Camera-type eye (tissue), 1 donor: Measurements from ENCODE around the gene OR1Q1. TPM values are rescaled to one million over a fixed set of nuclear protein-coding genes. Genes with fewer than 3 reads are reported as not detected.

Experiments
- total RNA-seq: library from RNA; depleted of rRNA; stranded (reverse); fragments of >200 nt; gene quantifications from one replicate; pipeline ENCODE4 v1.2.3, GENCODE V29; 2014

OR1Q1 gene, protein sequence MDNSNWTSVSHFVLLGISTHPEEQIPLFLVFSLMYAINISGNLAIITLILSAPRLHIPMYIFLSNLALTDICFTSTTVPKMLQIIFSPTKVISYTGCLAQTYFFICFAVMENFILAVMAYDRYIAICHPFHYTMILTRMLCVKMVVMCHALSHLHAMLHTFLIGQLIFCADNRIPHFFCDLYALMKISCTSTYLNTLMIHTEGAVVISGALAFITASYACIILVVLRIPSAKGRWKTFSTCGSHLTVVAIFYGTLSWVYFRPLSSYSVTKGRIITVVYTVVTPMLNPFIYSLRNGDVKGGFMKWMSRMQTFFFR
- total RNA-seq: not detected

DNA sequence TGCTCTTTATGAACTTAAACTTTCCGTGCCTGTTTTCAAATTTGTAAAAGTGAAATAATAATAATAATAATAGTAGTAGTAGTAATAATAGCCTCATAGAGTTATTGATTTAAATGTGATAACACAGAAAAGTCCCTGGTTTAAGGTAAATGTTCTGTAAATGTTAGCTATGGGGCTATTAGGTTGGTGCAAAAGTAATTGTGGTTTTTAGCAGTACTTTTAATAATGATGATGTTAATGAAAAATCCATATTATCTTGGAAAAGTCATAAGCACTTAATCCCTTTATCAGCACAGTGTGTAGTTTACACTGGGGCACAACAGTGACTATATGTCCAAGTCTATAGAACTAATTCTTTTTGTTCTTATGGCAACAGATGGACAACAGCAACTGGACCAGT, at the start of gene OR1Q1:
Gene OR1Q1, plus strand, starts transcription at position 377 of the 400 bp plus-strand sequence. Its CDS starts 0 bp downstream, at position 377.

DNA sequence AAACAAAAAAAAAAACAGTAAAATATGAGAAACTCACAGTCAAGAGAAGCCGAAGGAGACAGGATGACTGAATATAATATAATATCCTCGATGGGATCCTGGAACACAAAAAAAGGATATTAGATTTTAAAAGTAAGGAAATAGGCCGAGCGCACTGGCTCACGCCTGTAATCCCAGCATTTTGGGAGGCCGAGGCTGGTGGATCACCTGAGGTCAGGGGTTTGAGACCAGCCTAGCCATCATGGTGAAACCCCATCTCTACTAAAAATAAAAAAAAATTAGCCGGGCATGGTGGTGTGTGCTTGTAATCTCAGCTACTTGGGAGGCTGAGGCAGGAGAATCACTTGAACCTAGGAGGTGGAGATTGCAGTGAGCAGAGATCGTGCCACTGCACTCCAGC, 31.3 kb upstream of the OR1Q1 start, which contains the start of gene OR1L8:
Gene OR1L8, minus strand, starts transcription at position 101 of the 400 bp plus-strand sequence. CDS start 14,907 bp downstream, outside the sequence.

DNA sequence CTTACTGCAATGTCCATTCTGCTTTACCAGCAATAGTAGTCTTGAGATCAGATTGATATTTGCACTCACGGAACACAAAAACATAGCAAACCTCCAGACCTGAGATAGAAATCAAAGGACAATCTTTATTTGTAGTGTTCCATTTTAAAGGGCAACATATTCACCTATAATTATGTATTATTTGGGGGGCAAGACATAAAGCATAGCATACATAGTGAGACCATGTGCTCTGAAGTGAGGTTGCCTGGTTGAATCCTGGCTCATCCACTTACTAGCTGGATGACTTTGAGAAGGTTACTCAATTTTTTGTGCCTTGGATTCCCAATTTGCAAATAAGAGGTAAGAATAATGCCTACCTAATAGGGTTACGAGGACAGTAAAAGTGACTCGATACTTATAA, 43.0 kb downstream of the OR1Q1 start, which contains the start of gene OR1B1:
Gene OR1B1, minus strand, starts transcription at position 101 of the 400 bp plus-strand sequence.

DNA sequence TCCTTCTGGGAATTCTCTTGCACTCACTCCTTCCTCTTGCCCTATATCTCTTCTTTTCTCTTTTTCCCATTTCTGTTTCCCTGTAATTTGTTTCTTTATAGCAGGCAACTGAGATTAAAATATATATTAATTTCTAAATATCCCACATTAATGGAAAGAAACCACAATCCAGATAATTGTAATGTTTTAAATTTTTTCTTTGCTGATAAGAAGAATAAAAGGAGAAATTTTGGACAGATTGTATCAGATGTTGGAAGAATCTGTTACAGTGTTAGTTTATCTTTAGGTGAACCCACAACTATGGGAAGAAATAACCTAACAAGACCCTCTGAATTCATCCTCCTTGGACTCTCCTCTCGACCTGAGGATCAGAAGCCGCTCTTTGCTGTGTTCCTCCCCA, 46.9 kb downstream of the OR1Q1 start, which contains the start of gene OR1L1:
Gene OR1L1, plus strand, starts transcription at position 301 of the 400 bp plus-strand sequence. Its CDS starts 0 bp downstream, at position 301.

Other genes with a start within 250 kb of the OR1Q1 start
- gene PTGS1, start 243.7 kb upstream of the OR1Q1 start, total RNA-seq: 3.2 TPM
- gene OR1J1, start 136.8 kb upstream of the OR1Q1 start, total RNA-seq: not detected
- gene OR1J2, start 103.9 kb upstream of the OR1Q1 start, total RNA-seq: not detected
- gene OR1J4, start 95.6 kb upstream of the OR1Q1 start, total RNA-seq: not detected
- not detected for gene OR1N1, start 87.4 kb upstream of the OR1Q1 start, total RNA-seq
- not detected for gene OR1N2, start 61.6 kb upstream of the OR1Q1 start, total RNA-seq
- not detected for gene OR1L8, start 31.4 kb upstream of the OR1Q1 start, total RNA-seq
- not detected for gene OR1B1, start 42.9 kb downstream of the OR1Q1 start, total RNA-seq
- not detected for gene OR1L1, start 47.0 kb downstream of the OR1Q1 start, total RNA-seq
- gene OR1L3, start 60.4 kb downstream of the OR1Q1 start, total RNA-seq: not detected
- not detected for gene OR1L4, start 109.3 kb downstream of the OR1Q1 start, total RNA-seq
- not detected for gene OR1L6, start 127.6 kb downstream of the OR1Q1 start, total RNA-seq
- gene OR5C1, start 174.2 kb downstream of the OR1Q1 start, total RNA-seq: not detected
- gene OR1K1, start 185.4 kb downstream of the OR1Q1 start, total RNA-seq: not detected
- 54.4 TPM for gene PDCL, start 213.8 kb downstream of the OR1Q1 start, total RNA-seq